GM18526 (cell line): ENCODE data around the gene SLC47A2.

Source experiments
- POLR2A ChIP-seq: IDR thresholded peaks from 3 replicates; pipeline ENCODE4 v1.6.1; 2011; ENCODE audit not compliant: insufficient read length; ENCODE audit errors: extremely low read depth

The SLC47A2 gene

DNA sequence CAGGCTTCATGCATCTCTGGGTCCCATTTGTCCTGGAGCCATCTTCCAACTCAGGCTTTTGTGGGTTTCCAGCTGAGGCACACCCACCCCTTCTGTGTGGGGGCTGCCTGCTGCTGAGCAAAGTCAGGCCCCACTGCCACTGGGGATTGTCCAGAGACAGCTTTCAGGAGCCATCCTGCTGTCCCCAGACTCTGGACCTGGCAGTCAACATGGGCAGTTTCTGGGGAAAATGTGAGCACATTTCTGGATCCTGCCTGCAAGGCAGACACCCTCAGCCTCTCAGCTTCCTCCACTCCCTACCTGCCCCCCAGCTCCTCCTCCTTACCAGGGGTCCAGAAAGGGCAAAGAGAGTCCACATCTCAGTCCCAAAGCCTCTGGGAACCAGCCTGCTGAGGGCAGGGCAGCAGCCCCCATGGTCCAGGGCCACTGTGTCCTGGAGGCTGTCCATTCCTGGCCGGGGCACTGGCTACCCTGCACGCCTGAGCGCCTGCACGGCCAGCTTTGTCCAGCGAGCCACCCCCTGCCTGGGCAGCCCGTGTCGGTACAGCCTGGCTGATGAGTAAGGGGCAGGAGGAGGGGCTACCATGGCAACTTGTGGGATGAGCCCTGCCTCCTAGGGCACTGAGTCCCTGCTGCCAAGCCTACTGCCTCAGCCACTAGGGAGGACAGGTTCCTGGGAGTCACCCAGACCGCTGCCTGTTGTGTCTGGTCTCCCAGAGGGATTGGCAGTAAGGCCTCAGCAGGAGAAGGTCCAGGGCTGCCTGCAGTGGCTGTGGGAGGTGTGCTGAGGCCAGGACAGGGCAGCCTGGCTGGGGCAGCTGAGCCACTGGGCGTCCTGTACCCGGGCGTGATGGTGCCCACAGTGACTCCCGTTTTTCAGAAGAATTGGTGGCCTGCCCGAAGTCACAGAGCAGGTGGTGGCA, at the start of gene SLC47A2:
SLC47A2 (minus strand) TSS at position 477 of the 923 bp plus-strand sequence; CDS start at position 448, 29 bp downstream.
- TF ChIP-seq POLR2A = no peak

- TF ChIP-seq POLR2A = no peak
Measured at GRCh38 chr17:19766016-19766415, 49.6 kb upstream of the SLC47A2 start.

- no peak for TF ChIP-seq POLR2A
Measured at GRCh38 chr17:19763416-19763815, 47.0 kb upstream of the SLC47A2 start.

- no peak for TF ChIP-seq POLR2A
Measured at GRCh38 chr17:19762515-19762961, 46.2 kb upstream of the SLC47A2 start.

DNA sequence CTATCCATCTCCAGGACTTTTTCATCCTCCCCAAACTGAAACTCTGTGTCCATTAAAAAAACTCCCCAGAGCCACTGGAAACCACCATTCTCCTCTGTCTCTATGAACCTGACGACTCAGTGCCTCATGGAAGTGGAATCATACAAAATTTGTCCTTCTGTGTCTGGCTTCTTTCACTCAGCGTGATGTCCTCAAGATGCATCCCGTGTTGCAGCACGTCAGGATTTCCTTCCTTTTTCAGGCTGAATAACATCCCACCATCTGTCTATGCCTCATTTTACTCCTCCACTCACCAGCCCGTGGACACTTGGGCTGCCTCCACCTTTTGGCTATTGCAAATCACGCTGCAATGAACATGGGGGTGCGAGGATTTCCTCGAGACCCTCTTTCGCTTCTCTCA, 44.4 kb upstream of the SLC47A2 start:
- TF ChIP-seq POLR2A = no peak

GRCh38 chr17:19759568-19760549, 43.5 kb upstream of the SLC47A2 start:
- TF ChIP-seq POLR2A = no peak

- no peak for TF ChIP-seq POLR2A
Measured at GRCh38 chr17:19757536-19758180, 41.3 kb upstream of the SLC47A2 start.

DNA sequence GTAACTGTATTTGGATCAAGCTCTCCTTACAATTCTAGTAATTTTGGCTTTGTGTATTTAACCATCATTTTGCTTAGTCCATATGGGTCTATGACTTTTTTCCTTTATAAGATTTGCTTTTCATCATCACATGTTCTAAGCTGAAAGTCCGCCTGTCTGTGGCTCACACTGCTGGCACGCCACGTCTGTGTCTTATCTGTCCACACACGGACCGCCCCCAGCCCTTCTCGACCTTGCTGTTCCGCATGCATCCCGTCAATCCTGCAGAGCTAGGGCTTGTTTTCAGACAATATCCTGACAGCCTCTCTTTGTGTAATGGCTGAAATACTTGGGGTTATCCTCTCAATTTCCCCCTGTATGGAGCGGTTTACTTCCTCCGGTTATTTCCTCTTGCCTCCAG, 40.2 kb upstream of the SLC47A2 start:
- TF ChIP-seq POLR2A = no peak

- TF ChIP-seq POLR2A = no peak
Measured at GRCh38 chr17:19755821-19756510, 39.6 kb upstream of the SLC47A2 start.

- no peak for TF ChIP-seq POLR2A
Measured at GRCh38 chr17:19755392-19755791, 39.0 kb upstream of the SLC47A2 start.

DNA sequence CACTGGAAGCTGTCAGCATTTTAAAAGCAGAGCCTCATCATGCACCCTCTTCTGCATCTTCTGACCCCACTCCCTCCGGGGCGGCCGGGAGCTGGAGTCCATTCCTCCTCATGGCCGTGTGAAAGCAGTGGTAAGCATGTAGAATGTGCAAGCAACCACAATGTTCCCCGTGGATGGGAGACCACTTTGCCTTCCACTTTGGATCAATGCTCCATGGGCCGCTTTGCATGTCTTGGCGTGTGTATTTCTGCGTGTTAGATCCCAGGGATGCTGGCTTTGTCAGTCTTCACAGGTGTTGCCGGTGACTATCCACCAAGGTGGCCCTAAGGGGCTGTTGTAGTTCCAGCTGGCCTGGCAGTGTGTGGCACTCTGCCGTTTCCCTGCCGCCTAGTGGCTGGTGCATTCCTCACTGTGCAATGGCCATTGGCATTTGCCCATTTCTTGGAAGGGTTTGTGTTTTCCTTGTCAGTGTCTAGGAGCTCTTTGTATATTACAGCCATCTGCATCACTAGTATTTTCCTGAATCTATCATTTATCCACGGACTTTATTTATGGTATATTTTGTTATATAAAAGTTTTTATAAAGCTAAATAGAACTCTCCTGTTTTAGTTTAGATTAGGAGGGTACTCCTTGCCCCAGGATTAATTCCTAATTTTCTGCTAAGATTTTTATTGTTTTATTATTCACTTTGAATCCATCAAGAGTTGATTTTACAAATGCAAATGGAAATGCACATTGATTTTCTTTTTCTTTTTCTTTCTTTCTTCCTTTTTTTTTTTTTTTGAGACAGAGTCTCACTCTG, 37.5 kb upstream of the SLC47A2 start:
- no peak for TF ChIP-seq POLR2A

DNA sequence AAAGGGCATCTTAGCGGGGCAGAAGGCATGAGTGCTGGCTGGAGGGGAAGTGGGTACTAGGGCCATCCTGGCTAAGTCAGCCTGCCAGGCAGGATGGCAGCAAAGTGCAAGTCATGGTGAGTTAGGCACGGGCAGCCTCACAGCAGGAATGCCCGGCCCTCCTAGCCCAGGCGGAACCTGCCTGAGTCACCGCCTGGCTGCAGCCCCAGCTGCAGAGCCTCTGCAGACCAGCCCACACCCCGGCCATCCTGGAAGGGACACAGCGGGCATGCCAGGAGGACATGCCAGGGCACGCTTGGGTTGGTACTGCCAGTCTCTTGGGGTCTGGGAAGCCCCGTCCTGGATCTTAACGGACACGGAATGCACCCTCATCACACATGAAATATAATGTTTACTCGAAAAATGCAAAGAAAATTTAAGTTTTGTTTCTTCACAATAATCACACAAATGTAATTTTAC, 36.7 kb upstream of the SLC47A2 start:
- TF ChIP-seq POLR2A = no peak

GRCh38 chr17:19752216-19753050, 36.0 kb upstream of the SLC47A2 start:
- TF ChIP-seq POLR2A = no peak

DNA sequence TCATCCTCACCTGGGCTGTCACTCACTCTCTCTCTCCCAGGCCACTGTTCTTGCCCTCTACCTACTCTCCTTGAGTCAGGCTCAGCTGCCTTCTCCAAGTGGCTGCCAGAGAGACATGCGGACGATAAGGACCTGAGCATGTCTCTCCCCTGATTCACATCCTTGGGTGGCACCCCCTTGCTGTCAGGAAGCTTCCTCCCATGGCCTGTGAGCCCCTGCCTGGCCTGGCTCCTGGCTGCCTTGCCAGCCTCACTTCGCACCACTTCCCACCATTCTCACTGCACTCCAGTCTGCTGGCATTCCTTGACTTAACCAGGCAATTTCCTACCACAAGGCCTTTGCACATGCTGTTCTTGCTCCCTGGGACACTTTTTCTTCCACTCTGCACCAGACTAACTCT, 34.5 kb upstream of the SLC47A2 start:
- TF ChIP-seq POLR2A = no peak
